Adrenal gland (tissue), 5 donors: ENCODE measurements around the gene RNF5.

ENCODE experiments used
- CTCF ChIP-seq, 6 experiments: fragments of 450-650 bp in 4 of 6; fragments of 200-600 bp in 2 of 6; sonication (generic) in 1 of 6; IDR thresholded peaks; 1 replicate in 5 of 6; 2 replicates in 1 of 6; pipeline versions ENCODE4 v1.5.1 to v1.8.0; 2016 to 2021; ENCODE audit warnings: antibody characterized with exemption in 6 of 6, mild to moderate bottlenecking in 2 of 6, moderate library complexity in 1 of 6
- POLR2A ChIP-seq, 2 donors: fragments of 450-650 bp; IDR thresholded peaks; one replicate each; pipeline ENCODE4 v1.6.1; 2017; ENCODE audit warnings: antibody characterized with exemption in 2 of 2, mild to moderate bottlenecking in 2 of 2, moderate library complexity in 1 of 2
- donor health status: DM: no; HTN: no; CAD: no.

GRCh38 chr6:32194388-32194787 lies 16.2 kb downstream of the RNF5 start:
- TF ChIP-seq CTCF (IDR thresholded peaks at IDR 0.05) (no peak), POLR2A (IDR thresholded peaks at IDR 0.05) (no peak)
